Esophagus squamous epithelium (tissue), 4 donors: Measurements from ENCODE around the gene NEDD4L.

Experiments used
- CTCF ChIP-seq, 6 experiments: fragments of 450-650 bp in 4 of 6; fragments of 200-600 bp in 2 of 6; sonication (generic) in 2 of 6; IDR thresholded peaks; one replicate each; pipeline ENCODE4 v1.5.1; 2016 to 2019; ENCODE audit warnings: antibody characterized with exemption in 6 of 6, mild to moderate bottlenecking in 4 of 6, moderate library complexity in 4 of 6
- POLR2A ChIP-seq, 4 donors: fragments of 450-650 bp; IDR thresholded peaks; one replicate each; pipeline ENCODE4 v1.6.1; 2017; ENCODE audit warnings: antibody characterized with exemption in 4 of 4, mild to moderate bottlenecking in 4 of 4, moderate library complexity in 3 of 4

DNA sequence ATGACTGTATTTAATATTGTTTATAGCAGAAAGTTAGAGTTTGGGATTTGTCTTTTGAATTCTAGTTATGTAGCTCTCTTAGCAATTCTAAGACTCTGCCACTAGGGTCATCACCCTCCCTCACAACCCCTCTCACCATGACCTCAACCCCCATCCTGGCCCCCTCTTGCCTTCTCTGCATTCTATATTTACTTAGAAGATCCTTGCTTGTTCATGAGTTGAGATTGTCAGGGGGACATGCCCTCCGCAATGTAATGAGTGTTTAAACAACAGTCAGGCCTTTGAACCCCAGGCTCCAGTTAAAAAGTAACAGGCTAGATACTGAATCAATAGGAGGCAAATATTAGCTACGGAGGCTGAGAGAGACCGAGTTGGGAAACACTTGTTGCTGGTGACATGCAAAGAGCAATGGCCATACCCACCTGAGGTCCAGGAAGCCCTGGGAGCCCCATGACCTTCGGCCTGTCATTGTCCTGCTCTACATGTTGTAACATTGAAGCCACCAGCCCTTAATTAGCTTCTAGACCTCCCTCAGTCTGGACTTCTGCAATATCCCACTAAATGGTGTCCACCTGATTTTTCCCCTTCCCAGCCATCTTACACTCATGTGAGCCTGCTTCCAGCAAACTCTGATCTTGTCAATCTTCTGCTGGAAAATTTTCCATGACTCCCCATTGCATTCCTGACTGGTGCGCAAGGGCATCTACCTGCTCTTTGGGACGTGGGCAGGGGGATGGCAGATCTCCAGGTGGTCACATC is 363.8 kb downstream of the NEDD4L start:
- TF ChIP-seq CTCF (IDR thresholded peaks at IDR 0.05) (no peak), POLR2A (IDR thresholded peaks at IDR 0.05) (no peak)
